NCI-H146 treated with DMSO at 0.1 percent for 48 hours (cell line): ENCODE results near the gene KRI1.
"Not testable (repeated sequence)": the region's sequence is repeated elsewhere in the genome, so short reads cannot be mapped to it uniquely, and the experiment has no call there.

ENCODE experiments used
- DNase-seq: peaks from one replicate; lab custom pipeline; 2025; ENCODE audit not compliant: unreplicated experiment; lab: John Stamatoyannopoulos, UW

The KRI1 gene

DNA sequence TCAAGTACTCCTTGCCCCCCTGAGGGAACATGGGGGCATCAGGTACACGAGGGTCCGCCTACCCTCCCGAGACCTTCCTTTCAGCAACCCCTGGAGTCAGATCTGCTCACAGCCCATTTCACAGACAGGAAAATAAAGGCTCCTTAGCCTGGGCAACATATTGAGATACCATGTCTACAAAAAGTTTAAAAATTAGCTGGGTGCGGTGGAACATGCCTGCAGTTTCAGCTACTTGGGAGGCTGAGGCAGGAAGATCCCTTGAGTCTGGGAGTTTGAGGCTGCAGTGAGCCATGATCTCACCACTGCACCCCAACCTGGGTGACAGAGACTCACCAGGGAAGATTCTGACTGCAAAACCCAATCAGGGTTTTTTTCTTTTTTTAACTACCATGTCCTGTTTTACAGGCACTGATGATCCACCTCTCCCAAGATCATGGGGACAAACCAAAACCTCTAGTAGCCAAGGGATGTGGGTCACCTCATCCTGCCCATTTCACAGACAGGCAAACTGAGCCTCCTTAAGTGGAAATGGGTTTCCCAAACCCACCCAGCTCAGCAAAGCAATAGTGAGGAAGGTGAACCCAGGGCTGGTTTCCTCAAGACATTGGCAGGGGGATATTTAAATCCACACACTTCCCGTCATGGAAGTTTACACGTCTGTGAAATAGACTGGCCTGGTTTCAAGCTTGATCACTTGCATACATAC, 9.4 kb upstream of the KRI1 start:
- no peak for DNase-seq

DNA sequence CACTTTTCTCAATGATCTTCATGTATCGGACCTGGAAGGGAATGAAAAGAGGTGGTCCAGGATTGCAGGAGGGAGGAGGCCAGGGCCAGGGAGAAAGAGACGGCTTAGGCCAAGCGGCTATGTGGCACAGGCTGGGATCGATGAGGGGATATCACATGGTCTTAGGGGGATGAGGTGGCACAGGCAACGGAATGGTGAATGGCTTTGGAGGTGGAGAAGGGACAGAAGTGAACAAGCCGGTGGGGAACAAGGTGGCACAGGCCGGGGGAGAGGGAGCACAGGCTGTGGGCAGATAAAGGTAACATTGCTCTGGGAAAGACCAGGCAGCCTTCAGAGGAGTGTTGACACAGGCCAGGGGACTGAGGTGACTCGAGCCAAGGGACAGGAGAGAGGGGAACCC, 8.7 kb upstream of the KRI1 start:
- no peak for DNase-seq

DNA sequence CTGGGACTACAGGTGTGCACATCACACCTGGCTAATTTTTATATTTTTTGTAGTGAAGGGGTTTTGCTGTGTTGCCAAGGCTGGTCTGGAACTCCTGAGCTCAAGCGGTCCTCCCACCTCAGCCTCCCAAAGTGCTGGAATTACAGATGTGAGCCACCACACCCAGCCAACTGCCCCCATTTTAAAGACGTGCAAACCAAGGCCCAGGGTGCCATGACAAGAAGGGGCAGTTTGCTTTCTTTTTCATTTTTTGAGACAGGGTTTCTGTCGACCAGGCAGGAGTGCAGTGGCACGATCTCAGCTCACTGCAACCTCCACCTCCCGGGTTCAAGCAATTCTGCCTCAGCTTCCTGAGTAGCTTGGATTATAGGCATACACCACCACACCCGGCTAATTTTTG, 8.0 kb upstream of the KRI1 start:
- not testable (repeated sequence) for DNase-seq

DNA sequence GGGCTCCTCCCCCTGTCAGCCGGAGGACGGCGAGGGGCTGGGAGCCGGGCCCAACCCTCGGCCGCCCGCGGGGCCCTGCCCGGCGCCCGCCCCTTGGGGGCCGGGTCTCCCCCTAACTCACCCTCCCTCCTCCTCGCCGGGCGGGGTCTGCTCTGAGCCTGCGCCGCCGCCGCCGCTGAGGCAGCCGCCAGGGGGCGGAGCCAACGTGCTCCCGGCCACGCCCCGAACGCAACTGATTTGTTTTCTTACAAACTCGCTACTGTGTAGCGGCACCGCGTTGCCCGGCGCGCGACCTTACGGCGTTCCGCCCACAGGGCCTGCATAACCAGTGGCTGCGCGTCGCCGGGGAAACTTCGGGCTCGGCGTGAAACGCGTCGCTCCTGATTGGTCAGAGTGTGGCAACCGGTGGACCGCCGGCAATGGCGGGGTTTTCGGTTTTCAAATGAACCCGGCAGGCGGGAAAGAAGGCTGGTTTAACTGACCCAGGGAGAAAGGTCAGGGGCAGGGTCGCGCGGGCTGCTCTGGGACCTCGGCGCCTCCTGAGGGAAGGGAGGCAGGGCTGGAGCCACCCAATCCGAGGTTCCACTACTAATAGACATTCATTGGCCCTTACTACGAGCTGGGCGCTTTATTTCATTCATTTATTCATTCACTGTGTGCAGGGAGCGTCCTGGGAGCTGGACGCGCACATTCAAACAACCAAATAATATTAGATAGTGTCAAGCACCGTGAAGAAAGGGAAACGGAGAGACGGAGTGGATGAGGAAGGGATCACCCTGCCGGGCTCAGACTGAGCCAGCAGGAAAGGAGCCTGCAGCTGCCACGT, 3.2 kb upstream of the KRI1 start, which contains the start of gene CDKN2D:
Gene CDKN2D, minus strand, starts transcription at position 154 of the 826 bp plus-strand sequence. CDS start 326 bp downstream, outside the sequence.
- peak; percentile 98 for DNase-seq

DNA sequence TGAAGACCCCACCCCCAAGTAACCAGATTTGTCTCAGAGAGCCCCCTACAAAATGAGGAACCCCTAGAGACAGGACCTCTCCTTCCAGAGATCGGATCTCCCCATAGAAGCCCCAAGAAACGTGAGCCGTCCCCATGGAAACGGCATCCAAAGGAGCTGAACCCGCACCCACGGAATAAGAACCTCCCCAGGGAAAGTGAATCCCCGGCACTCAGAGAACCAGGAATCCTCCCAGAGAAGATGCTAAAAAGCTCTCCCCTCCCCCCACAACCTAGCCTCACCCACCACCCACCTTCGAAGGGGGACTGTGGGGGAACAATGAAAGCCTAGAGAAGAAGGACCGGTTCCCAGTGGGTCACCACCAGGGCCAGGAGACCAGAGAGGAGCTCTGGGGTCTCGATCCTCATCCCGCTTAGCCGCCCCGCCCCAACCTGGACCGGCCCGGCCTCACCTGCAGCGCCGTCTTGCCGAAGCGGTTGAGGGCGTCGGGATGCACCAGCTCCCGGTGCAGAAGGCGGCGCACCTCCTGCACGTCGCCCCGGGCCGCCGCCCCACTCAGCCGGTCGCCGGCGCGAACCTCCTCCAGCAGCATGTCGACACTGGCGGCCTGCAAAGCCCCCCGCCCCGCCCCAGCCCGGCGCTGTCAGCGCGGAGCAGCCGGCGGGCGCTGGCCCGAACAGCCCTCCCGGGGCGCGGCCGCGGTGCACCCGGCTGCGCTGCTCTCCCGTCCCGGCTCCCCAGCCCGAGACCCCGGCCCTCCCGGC, 2.4 kb upstream of the KRI1 start:
- DNase-seq, result peak; percentile 69

DNA sequence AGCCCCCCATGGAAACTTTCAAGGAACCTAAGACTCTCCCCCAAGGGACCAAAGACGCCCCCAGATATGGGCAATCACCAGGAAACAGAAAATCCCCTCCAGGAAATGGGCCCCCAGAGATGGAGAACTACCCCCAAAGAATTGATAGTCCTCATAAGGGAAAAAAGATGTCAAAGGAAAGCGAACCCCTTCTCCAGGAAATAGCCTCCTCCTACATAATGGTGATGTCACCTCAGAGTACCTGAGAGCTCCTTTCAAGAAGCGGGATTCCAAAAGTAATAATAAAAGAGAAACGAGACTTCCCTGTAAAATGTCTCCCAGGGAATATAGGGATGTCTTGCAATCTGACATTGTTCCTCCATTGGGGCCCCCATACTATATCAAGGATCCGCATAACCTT, 1.8 kb upstream of the KRI1 start:
- no peak for DNase-seq

DNA sequence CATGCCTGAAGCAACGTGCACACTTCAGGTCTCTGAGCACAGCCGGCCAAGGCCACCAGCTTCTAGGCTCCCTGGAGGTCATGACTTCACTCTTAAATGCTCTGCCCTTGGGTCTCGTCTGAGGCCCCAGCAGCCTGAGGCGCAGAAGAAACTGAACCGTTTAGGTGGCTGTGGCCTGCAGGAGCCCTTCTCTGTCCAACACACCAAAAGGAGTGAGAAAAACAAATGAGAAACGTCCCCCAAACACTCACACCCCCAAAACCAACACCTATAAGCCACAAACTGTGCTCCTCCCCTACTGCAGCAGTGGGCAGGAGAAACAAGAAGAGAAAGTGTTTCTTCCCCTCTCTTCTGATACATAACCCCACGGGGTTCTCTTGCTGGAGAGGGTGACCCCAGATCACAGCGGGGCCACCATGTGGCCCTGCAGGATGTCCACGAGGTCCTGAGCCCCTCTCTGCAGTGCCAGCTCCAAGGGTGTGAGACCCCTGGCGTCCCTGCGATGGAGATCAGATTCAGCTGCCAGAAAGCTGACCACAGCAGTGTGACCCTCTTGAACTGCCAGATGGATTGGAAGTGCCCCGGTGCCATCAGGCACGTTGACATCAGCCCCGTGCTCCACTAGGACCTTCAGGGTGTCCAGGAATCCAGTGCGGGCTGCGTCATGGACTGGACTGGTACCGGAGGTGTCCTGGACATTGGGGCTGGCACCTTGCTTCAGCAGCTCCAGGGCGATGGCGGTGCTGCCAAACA, 1.0 kb upstream of the KRI1 start:
- no peak for DNase-seq

DNA sequence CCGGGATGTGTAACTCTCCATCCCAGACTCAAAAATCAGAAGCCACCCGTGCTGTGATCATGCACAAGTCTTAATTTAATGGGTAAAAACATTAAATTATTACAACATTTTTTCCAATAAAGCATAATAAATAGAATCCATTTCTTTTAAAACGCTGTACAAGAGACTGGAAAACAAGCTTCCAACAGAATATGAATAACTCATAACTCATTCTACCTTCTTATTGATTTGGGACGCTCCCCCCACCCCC, 523 bp upstream of the KRI1 start:
- DNase-seq, result no peak

DNA sequence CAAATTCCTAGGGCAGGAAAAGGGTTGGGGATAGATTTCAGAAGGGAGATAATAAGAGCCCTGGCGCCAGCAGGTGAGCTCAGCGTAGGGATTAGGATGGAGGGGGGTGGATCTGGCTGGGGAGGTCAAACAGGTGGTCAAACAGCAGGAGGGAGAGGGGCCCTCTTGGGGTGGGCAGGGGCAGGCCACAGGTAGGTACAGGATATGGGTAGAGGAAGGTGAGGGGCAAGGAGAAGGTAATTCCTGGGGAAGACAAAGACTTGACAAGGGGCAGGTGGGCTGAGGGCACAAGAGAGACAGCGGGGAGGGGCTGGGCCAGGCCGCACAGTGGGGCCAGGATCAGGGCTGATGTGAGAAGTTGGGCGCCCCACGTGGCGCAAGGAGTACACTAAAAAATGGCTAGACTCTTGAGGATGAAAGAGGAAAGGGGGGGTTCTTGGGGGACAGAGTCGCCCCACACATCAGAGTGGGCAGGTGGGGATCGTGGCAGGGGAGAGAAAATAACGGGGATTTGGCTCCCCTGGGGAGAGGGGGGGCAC, 713 bp downstream of the KRI1 start:
- DNase-seq, result peak; percentile 79

DNA sequence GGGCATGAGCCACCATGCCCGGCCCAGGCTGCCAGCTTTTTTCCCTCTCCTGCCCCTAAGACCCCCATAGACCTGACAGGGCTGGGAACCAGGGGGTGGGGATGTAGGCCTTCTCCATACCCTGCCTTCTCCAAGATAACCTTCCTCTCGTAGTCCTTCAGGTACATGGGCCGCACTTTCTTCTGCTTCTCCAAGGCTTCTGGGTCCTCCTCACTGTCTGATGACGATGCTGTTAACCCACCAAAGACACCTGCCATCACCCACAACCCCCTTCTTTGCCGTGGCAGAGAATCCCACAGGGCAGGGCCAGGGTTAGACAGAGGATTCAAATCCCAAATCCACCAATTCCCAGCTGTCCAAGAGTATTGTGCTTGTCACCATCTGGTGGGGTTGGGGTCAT, 3.2 kb downstream of the KRI1 start:
- DNase-seq, result no peak

DNA sequence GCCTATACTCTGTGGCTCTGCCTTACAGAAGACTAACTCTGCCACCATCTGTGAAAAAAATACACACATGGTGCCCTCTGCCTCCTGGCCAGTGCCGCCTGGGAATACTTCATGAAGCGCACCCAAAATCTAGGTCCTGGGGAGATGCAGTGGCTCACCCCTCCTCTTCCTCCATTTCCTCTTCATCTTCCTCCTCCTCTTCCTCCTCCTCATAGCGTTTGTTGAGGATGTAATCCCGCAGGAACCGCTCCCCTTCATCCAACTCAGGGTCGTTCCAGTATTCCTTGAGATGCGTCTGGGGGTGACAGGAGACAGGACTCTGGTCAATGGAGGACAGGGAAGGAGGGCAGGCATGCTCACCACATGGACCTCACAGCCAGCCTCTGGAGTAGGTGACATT, 5.7 kb downstream of the KRI1 start:
- DNase-seq, result no peak

DNA sequence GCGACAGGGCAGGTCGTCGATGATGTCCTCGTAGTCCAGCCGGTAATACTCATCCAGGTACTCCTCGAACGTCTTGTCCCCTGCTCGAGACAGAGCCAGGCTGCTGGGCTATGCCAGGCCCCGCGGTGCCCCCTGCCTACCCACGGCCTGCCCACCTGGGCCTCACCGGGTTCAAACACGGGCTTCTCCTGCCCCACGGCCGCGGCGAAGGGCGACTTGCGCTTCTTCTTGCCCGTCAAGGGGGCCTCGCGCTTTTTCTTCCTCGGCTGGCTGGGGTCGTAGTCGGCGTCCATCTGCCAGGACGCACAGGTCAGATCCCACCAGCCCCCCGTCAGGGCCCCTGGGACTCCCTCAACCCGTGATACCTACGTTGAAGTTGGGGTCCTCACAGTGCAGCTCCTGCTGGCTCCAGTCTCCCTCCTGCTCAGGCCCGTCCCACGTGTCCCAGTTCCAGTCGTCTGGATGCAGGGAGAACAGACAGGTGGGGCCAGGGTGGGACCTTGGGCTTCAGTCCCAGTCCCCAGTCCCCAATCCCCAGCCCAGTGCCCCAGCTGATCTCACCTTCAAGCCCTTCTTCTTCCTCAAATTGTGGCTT, 8.1 kb downstream of the KRI1 start:
- DNase-seq, result no peak

DNA sequence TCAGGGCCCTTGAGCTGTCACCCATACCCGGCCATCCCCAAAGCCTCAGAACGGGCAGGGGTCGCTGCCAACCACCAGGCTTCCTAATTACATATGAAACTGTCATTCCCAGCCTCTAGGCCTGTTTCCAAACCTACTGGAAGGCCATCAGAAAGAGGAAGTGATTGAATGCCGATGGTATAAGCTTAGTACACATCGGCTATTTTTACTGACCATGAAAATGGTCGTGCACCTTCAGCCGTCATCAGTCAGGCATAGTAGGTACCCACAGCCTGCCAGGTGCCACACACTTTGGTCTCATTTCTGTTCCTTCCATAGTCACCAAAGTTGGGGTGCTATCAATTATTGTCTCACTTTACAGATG, 10.2 kb downstream of the KRI1 start:
- DNase-seq, result no peak

DNA sequence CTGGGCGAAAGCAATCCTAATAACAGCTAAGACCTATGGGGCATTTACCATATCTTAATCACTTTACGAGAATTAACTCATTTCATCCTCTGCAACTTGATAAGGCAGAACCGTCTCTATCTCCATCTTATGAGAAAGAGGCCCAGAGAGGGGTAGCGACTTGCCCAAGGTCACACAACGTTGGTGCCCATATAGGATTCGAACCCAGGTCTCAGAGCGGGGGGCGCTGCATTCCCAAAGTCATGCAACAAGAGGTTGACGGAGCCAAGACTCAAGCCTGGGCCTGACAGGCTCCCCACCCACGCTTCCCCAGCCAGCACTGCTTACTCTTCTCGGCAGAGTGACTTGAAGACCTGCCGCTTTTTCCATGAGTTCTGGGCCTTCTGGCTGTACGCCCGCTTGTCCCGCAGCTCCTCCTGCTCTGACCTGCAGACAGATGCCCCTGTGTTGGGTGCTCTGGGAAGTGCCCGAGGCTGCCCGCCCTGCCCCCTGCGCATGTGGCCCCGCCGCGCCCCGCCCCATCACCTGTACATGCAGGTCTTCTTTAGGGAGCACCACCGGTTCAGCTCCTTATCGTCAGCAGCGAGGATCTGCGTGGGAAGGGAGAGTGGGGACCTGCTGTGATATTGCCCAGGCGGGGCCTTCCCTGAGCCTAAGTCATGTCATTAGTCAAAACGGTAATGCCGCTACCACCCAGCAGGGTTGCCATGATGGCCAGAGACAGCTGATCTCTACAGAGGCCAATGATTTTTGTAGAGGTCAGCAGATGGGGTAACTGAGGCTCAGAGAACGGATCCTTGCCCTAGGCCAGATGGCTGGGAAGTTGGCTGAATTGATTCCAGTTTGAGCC, 10.8 kb downstream of the KRI1 start:
- DNase-seq, result no peak

DNA sequence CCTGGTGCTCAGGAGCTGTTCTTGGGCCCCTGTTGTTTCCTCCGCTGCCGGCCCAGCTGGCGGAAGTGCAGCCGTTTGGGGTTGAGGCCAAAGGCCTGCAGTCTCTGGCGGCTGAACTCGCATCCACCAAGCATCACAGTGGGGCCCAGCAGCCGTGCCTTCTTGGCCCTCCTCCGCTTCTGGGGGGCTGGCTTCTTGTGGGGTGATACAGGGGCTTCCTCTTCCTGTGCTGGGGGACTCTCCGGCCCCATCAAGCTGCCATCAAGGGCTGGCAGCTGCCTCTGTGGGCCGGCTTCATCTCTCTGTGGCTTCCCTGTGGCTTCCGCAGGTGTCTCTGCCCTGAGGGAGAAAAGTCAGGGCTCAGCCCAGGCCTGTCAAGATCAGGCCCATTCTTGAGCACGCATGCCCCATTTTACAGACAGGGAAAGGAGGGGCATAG, 11.8 kb downstream of the KRI1 start:
- DNase-seq, result no peak

DNA sequence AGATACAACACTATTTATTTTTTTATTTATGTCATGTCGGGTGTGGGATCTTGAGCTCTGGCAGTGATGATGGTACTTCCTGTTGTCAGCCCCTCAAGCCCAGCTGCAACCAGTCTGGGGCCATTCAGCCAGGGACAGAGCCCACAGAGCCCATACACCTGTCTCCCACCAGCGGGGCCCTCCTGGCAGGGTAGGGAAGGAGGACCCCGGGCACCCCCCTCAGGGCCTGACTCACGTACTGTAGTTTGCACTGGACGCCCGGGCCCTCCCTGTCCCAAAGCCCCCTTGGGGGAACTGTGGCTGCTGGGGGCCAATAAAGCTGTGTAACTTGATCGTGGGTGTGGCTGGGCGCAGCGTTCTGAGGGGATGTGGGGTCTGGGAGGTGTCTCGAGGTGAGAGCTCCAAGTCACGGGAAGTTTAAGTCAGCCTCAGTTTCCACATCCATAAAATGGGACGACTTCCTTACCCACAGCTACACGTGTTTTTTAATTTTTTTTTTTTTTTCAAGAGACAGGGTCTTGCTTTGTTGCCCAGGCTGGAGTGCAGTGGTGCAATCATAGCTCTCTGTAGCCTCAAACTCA, 12.6 kb downstream of the KRI1 start:
- no peak for DNase-seq

DNA sequence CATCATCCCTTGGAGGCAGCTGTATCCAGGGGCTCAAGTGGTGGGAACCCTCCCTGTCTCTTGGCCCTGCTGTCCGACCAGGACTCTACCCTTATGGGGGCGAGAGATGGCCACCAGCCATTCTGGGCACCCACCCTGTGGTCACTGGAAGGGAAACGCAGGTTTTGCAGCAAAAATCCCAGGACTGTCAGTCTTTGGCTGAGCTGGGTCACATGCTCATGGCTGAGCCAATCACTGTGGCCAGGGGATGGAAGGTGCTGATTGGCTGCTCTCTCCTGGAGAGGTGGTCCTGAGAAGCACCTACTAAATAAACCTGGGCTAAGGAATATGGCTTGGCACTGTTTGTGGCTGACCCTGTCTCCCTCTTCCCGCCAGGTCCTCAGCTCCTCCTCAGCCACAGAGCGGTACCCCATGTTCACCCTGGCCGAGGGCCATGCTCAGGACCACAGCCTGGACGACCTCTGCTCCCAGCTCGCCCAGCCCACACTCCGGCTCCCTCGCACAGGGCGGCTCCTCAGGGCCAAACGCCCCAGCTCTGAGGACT, 13.2 kb downstream of the KRI1 start:
- no peak for DNase-seq

DNA sequence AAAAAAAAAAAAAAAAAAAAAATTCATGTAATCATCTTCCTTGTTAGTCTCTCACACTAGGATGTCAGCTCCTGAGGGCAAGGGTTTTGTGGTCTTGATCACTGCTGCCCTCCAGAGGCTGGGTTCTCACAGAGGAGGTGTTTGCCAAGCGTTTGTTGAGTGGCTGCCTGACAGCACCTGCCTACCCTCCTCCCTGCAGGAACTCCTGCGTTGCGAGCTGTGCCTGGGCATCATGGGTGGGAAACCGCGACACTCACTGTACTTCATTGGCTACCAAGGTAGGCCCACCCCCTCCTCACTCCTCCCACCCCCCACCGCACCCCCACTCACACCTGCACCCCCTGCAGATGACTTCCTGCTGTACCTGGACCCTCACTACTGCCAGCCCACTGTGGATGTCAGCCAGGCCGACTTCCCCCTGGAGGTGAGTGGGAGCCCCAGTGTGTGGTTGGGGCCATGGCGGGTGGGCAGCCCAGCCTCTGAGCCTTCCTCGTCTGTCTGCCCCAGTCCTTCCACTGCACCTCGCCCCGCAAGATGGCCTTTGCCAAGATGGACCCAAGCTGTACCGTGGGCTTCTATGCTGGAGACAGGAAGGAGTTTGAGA, 14.0 kb downstream of the KRI1 start:
- no peak for DNase-seq

DNA sequence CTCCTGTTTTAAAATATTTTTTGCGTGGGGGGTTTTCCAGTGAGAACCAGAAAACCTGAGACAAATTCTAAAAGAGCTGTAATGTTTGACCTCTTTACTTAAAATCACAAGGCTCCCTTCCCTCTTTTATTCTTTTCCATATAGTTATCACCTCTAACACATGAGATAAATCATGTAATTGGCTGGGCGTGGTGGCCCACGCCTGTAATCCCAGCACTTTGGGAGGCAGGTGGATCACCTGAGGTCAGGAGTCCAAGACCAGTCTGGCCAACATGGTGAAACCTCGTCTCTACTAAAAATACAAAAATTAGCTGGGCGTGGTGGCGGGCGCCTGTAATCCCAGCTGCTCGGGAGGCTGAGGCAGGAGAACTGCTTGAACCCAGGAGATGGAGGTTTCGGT, 14.8 kb downstream of the KRI1 start:
- not testable (repeated sequence) for DNase-seq
